Hypothalamus (tissue), 51 donors: ENCODE measurements around the gene SPIRE1.

Experiments used
- DNase-seq, 51 donors: peaks; one replicate each; lab custom pipeline; 2025; lab: John Stamatoyannopoulos, UW

SPIRE1 gene

DNA sequence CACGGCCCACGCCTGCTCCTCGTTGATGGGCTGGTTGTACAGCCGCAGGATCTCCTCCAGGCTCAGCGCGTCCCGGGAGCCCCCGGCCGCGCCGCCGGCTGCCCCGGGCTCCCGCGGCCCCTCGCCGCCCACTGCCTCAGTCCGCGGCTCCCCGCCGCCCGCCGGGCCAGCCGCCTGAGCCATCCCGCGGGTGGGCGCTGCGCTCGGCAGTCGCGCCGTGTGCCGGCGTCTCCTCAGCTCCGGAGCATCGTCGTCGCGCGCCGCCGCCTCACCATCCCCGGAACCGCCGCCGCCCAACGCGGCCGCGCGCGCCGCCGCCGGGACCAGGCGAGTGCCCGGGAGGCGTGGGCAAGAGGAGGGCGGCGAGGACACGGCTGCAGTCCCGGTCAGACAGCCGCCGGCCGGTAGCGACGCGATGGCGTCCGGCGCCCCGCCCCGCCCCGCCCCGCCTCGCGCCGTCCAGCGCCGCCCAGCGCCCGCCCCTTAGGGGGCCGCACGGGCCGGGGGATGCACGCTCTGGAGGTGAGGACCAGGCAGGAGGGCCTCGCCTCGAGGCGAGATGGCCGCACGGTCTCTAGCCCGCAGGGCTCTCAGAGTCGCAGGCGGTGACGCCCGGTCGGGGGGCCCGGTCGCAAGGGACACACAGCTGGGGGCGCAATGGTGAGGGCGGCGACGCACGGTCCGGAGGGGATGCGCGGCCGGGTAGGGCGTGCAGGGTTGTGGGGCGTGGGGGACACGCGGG is at the start of gene SPIRE1:
SPIRE1 (minus strand) TSS at position 424 of the 742 bp plus-strand sequence; CDS start at position 183, 241 bp downstream.
- DNase-seq = peak in 45 of 51 donors; percentile 32 to 82 (median 65)

DNA sequence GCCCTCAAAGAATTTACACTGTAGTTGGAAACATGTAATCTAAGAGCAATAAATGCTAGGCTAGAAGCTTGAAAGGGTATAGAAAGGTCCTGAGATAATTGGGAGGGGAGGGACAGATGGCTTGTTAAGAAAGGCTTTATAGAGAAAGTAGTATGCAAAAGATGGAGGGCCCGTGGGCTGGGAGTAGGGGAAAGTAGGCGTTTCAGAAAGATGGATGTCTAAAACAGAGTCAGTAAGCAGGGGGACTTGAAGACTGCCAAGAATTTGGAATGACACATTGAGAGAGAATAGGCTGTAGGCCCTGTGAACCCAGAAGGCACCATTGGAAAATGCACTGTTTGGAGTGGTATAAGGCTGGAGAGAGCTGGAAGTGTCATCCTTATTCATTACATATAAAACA is 45.8 kb upstream of the SPIRE1 start:
- peak in 3 of 51 donors; percentile 3 for DNase-seq

- peak in 1 of 51 donors; percentile 34 for DNase-seq
Measured at GRCh38 chr18:12703096-12703567, 45.2 kb upstream of the SPIRE1 start.

DNA sequence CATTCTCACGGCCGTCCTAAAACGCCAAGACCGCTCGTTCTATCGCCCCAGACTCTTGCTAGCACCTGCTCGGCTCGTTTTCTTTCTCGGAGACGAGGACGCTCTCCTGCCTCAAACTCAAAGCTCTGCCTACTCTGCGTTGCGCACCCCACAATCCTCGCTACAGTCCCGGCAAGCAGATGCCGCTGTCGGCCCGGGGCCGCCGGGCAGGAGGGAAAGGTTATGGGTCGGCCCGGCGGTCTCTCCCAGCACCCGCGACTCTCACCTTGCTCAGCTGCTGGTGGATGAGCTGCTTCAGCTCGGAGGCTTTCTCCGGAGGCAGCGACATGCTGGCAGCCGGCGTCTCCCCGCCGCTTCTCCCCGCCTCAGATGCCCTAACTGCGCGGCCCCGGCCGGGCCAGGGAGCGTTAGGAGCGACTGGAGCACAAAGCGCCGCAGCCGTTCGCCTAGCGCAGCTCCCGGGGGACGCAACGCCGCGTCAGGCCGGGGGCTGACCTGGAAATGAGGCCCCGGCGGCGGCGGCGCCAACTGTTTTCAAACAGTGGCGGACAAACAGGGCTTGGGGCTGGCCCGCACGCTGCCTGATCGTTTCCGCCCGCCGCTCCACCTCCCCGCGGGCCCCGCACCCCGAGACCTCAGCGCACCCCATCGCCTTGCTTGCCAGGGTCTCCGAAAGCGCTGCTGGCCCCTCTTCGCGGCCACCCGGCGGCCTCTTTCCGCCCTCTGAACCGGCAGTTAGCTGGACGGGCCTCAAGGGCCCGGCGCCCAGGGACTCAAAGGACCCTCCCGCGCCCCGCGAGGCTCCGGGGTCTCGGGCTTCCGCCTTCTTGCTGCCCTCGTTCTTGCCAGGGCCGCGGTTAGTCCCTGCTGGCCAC is 44.6 kb upstream of the SPIRE1 start, which contains the start of the genes CEP76 and PSMG2:
CEP76 (minus strand) TSS at position 503 of the 875 bp plus-strand sequence; CDS start at position 328, 175 bp downstream.
PSMG2 (plus strand) TSS at position 822 of the 875 bp plus-strand sequence. CDS start 66 bp downstream, outside the sequence.
- peak; percentile 42 to 96 (median 82) for DNase-seq

GRCh38 chr18:12701161-12701560 is 43.3 kb upstream of the SPIRE1 start:
- no peak for DNase-seq

DNA sequence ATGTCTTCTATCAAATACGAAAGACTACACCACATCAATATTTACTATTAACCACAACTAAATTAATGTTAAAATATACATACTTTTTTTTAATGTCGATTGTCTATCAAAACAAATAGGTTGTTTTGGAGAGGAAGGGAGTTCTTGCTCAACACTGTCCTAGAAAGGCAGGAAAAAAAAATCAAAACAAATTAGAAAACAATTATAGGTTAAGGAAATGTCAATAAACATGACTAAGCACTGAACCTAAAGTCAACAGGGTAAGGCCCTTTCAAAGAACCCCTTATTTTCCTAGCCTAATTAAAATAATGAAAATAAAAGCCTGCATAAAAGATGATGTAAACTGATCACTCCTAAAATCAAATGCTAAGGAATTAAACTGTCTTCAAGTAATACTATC is 41.8 kb upstream of the SPIRE1 start:
- no peak for DNase-seq

DNA sequence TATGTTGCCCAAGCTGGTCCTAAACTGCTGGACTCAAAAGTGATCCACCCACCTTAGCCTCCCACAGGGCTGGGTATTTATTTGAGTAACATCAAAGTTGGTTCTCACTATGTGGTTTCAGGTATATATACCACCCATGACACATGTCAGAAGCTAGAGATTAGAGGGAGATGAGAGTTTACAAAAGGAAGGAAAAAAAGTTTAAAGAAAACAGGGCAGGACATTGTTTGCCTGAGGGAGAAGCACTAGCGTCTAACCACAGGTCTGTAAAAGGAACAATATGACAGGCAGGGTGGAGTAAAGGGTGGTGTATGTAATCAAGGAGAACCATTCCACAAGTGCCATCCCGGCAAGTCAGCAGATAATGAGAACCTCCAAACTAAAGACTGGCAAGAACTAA is 36.1 kb upstream of the SPIRE1 start:
- DNase-seq = no peak

DNA sequence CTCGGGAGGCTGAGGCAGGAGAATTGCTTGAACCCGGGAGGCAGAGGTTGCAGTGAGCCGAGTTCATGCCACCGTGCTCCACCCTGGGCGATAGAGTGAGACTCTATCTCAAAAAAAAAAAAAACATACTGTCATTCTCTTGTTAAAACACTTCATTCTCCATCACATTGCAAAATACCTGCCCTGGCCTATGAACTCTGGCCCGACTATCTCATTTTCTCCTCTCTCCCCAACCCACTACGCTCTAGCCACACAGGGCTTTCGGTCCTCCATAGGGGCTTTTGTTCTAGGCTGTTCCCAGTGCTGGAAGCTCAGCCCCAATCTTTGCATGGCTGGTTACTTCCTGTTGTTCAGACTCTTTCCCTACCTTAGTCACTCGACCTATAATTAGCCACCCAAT is 34.3 kb upstream of the SPIRE1 start:
- no peak for DNase-seq

- no peak for DNase-seq
Measured at GRCh38 chr18:12689256-12689850, 31.4 kb upstream of the SPIRE1 start.

- DNase-seq = peak in 1 of 51 donors; percentile 29
Measured at GRCh38 chr18:12686100-12686499, 28.2 kb upstream of the SPIRE1 start.

- peak in 14 of 51 donors; percentile 1 to 22 (median 9) for DNase-seq
Measured at GRCh38 chr18:12679183-12679786, 21.4 kb upstream of the SPIRE1 start.

GRCh38 chr18:12668041-12668440 is 10.1 kb upstream of the SPIRE1 start:
- DNase-seq = no peak

- DNase-seq = peak in 11 of 51 donors; percentile 3 to 60 (median 22)
Measured at GRCh38 chr18:12659904-12660605, 2.1 kb upstream of the SPIRE1 start.

- DNase-seq = peak in 30 of 51 donors; percentile 19 to 71 (median 53)
Measured at GRCh38 chr18:12658426-12659138, 675 bp upstream of the SPIRE1 start.

- peak in 26 of 51 donors; percentile 10 to 66 (median 31) for DNase-seq
Measured at GRCh38 chr18:12656938-12657683, 796 bp downstream of the SPIRE1 start.

GRCh38 chr18:12656605-12656937 is 1.3 kb downstream of the SPIRE1 start:
- no peak for DNase-seq

DNA sequence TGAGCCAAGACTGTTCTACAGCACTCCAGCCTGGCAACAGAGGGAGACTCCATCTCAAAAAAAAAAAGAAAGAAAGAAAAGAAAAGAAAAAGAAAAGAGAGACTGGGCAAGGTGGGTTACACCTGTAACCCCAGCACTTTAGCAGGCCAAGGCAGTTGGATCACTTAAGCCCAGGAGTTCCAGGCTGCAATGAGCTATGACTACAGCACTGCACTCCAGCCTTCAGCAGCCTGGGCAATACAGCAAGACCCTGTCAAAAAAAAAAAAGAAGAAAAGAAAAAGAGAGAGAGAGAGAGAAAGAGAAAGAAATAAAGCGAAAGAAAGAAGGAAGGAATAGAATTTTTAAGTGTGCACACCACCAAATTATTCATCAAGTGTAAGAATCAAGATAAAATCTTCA is 2.9 kb downstream of the SPIRE1 start:
- DNase-seq = no peak

- DNase-seq = peak in 4 of 51 donors; percentile 5 to 51 (median 16)
Measured at GRCh38 chr18:12652861-12653401, 5.0 kb downstream of the SPIRE1 start.
